Activated naive CD8-positive, alpha-beta T cell (primary cell): ENCODE data around the gene KCNK4.

Experiments used
- H3K27ac Mint-ChIP-seq: one replicate; pipeline ENCODE4 v1.8.0; 2021; ENCODE audit warnings: mixed read lengths
- H3K27me3 Mint-ChIP-seq: one replicate; pipeline ENCODE4 v1.8.0; 2021; ENCODE audit warnings: mixed read lengths
- H3K36me3 Mint-ChIP-seq: one replicate; pipeline ENCODE4 v1.8.0; 2021; ENCODE audit warnings: mixed read lengths
- H3K4me1 Mint-ChIP-seq: one replicate; pipeline ENCODE4 v1.8.0; 2021; ENCODE audit warnings: low read depth, mixed read lengths
- H3K4me3 Mint-ChIP-seq: one replicate; pipeline ENCODE4 v1.8.0; 2021; ENCODE audit warnings: mild to moderate bottlenecking, mixed read lengths
- H3K9me3 Mint-ChIP-seq: one replicate; pipeline ENCODE4 v1.8.0; 2021; ENCODE audit warnings: low read depth, mixed read lengths

The KCNK4 gene

GRCh38 chr11:64250415-64251015 is 40.6 kb upstream of the KCNK4 start:
- peak overlapping the region; percentile 82 for H3K4me3 Mint-ChIP-seq
- no peaks in the 10 kb centered on the region for H3K27me3 Mint-ChIP-seq
- peaks cover 15% of the 10 kb centered on the region for H3K4me1 Mint-ChIP-seq
- no peaks in the 10 kb centered on the region for H3K9me3 Mint-ChIP-seq
- H3K27ac Mint-ChIP-seq, result no peak overlapping the region
- no peaks in the 10 kb centered on the region for H3K36me3 Mint-ChIP-seq

- Mint-ChIP-seq H3K4me3 (peak within 1 kb of the TSS; percentile 89), H3K27ac (peak within 1 kb of the TSS; percentile 41), H3K36me3 (no peaks in the 10 kb centered on the region), H3K4me1 (peaks cover 15% of the 10 kb centered on the region), H3K9me3 (no peaks in the 10 kb centered on the region), H3K27me3 (no peaks in the 10 kb centered on the region)
Observed at GRCh38 chr11:64251016-64251752, 39.9 kb upstream of the KCNK4 start, which contains the start of gene PLCB3. Gene PLCB3 (plus strand): TSS chr11:64251530. CDS start chr11:64251650, 120 bp downstream.

DNA sequence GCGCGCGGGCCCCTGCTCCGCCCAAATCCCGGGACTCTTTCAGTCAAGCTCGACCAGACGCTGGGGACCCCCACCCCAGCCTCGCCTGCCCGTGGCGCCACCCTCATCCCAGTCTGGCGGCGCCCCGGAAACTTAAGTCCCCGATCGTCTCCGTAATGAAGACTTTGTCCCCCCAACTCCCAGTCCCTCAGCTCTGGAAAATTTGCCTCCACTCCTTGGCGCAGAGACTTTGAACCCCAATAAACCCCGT is 39.4 kb upstream of the KCNK4 start:
- H3K36me3 Mint-ChIP-seq, result no peaks in the 10 kb centered on the region
- peak overlapping the region; percentile 89 for H3K4me3 Mint-ChIP-seq
- no peaks in the 10 kb centered on the region for H3K9me3 Mint-ChIP-seq
- peak overlapping the region; percentile 41 for H3K27ac Mint-ChIP-seq
- no peaks in the 10 kb centered on the region for H3K27me3 Mint-ChIP-seq
- peaks cover 15% of the 10 kb centered on the region for H3K4me1 Mint-ChIP-seq

- Mint-ChIP-seq H3K36me3 (no peaks in the 10 kb centered on the region), H3K9me3 (no peaks in the 10 kb centered on the region), H3K4me3 (peak overlapping the region; percentile 89), H3K27ac (peak overlapping the region; percentile 41), H3K4me1 (peaks cover 15% of the 10 kb centered on the region), H3K27me3 (no peaks in the 10 kb centered on the region)
Observed at GRCh38 chr11:64252003-64252872, 38.9 kb upstream of the KCNK4 start.

GRCh38 chr11:64253043-64253442 is 38.1 kb upstream of the KCNK4 start:
- Mint-ChIP-seq H3K27ac (no peak overlapping the region), H3K36me3 (no peaks in the 10 kb centered on the region), H3K27me3 (no peaks in the 10 kb centered on the region), H3K4me3 (peak overlapping the region; percentile 32), H3K9me3 (no peaks in the 10 kb centered on the region), H3K4me1 (peaks cover 12% of the 10 kb centered on the region)

GRCh38 chr11:64253481-64253880 is 37.6 kb upstream of the KCNK4 start:
- H3K36me3 Mint-ChIP-seq, result no peaks in the 10 kb centered on the region
- peak overlapping the region; percentile 32 for H3K4me3 Mint-ChIP-seq
- H3K27ac Mint-ChIP-seq, result no peak overlapping the region
- peaks cover 12% of the 10 kb centered on the region for H3K4me1 Mint-ChIP-seq
- no peaks in the 10 kb centered on the region for H3K27me3 Mint-ChIP-seq
- no peaks in the 10 kb centered on the region for H3K9me3 Mint-ChIP-seq

GRCh38 chr11:64254326-64254725 is 36.8 kb upstream of the KCNK4 start:
- H3K9me3 Mint-ChIP-seq, result no peaks in the 10 kb centered on the region
- H3K4me1 Mint-ChIP-seq, result peaks cover 12% of the 10 kb centered on the region
- no peak overlapping the region for H3K4me3 Mint-ChIP-seq
- H3K27me3 Mint-ChIP-seq, result no peaks in the 10 kb centered on the region
- H3K36me3 Mint-ChIP-seq, result peaks cover 1% of the 10 kb centered on the region
- H3K27ac Mint-ChIP-seq, result no peak overlapping the region

- H3K4me1 Mint-ChIP-seq, result peaks cover 16% of the 10 kb centered on the region
- H3K27ac Mint-ChIP-seq, result no peak overlapping the region
- no peaks in the 10 kb centered on the region for H3K27me3 Mint-ChIP-seq
- no peak overlapping the region for H3K4me3 Mint-ChIP-seq
- H3K9me3 Mint-ChIP-seq, result no peaks in the 10 kb centered on the region
- peaks cover 5% of the 10 kb centered on the region for H3K36me3 Mint-ChIP-seq
Observed at GRCh38 chr11:64255135-64256128, 35.7 kb upstream of the KCNK4 start.

GRCh38 chr11:64256300-64256699 is 34.8 kb upstream of the KCNK4 start:
- peaks cover 14% of the 10 kb centered on the region for H3K4me1 Mint-ChIP-seq
- H3K36me3 Mint-ChIP-seq, result peaks cover 5% of the 10 kb centered on the region

GRCh38 chr11:64258356-64258755 is 32.7 kb upstream of the KCNK4 start:
- peaks cover 7% of the 10 kb centered on the region for H3K4me1 Mint-ChIP-seq
- no peaks in the 10 kb centered on the region for H3K9me3 Mint-ChIP-seq
- no peak overlapping the region for H3K27ac Mint-ChIP-seq
- no peak overlapping the region for H3K4me3 Mint-ChIP-seq
- no peaks in the 10 kb centered on the region for H3K27me3 Mint-ChIP-seq
- H3K36me3 Mint-ChIP-seq, result peaks cover 5% of the 10 kb centered on the region

More at GRCh38 chr11:64256300-64256699, 34.8 kb upstream of the KCNK4 start:
- no peaks in the 10 kb centered on the region for H3K9me3 Mint-ChIP-seq
- H3K27me3 Mint-ChIP-seq, result no peaks in the 10 kb centered on the region
- no peak overlapping the region for H3K4me3 Mint-ChIP-seq
- no peak overlapping the region for H3K27ac Mint-ChIP-seq

DNA sequence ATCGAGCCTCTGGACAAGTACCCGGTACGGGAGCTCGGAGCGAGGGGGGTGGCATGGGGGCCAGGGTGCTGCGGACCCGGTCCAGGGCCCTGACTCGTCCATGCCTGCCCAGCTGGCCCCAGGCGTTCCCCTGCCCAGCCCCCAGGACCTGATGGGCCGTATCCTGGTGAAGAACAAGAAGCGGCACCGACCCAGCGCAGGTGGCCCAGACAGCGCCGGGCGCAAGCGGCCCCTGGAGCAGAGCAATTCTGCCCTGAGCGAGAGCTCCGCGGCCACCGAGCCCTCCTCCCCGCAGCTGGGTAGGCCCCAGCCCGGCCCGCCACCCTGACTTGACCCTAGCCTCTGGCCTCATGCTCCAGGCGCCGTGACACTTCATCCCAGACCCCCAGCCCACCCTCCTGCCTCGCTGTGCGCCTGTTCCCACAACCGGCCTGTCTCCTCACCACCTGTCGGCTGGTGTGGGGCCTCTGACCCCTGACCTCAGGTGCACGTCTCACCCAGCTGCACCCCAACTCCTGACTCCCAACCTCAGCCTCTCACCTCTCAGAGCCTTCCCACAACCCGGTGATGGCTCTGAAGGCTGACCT is 32.1 kb upstream of the KCNK4 start:
- no peaks in the 10 kb centered on the region for H3K27me3 Mint-ChIP-seq
- H3K4me3 Mint-ChIP-seq, result no peak overlapping the region
- H3K9me3 Mint-ChIP-seq, result no peaks in the 10 kb centered on the region
- H3K36me3 Mint-ChIP-seq, result peaks cover 5% of the 10 kb centered on the region
- peaks cover 7% of the 10 kb centered on the region for H3K4me1 Mint-ChIP-seq
- H3K27ac Mint-ChIP-seq, result no peak overlapping the region

DNA sequence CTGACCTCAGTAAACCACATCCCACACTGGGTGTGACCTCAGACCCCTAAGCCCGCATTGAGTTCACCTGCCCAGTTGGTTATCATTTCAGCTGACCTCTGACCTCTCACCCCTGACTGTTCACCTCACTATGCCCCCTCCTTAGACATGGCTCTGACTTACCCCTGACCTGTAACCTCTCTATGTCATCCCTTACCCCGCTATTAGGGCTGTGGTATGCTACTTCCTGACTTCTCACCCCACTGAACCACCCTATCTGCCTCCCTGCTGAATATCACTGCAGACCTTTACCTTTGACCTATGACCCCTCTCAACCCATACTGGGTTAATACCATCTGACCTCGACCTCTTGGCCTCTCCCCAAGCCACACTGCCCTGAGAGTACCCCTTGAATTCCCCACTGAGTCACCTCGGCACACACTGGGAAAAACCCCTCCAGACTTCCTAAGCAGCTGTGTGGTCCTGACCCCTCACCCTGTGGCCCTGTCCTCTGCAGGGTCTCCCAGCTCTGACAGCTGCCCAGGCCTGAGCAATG is 31.5 kb upstream of the KCNK4 start:
- H3K9me3 Mint-ChIP-seq, result no peaks in the 10 kb centered on the region
- H3K36me3 Mint-ChIP-seq, result peaks cover 5% of the 10 kb centered on the region
- H3K4me3 Mint-ChIP-seq, result no peak overlapping the region
- peaks cover 7% of the 10 kb centered on the region for H3K4me1 Mint-ChIP-seq
- no peak overlapping the region for H3K27ac Mint-ChIP-seq
- H3K27me3 Mint-ChIP-seq, result no peaks in the 10 kb centered on the region

GRCh38 chr11:64260147-64260708 is 30.9 kb upstream of the KCNK4 start:
- Mint-ChIP-seq H3K27me3 (no peaks in the 10 kb centered on the region), H3K9me3 (no peaks in the 10 kb centered on the region), H3K36me3 (peaks cover 5% of the 10 kb centered on the region), H3K4me3 (no peak overlapping the region), H3K27ac (no peak overlapping the region), H3K4me1 (peaks cover 7% of the 10 kb centered on the region)
